ENCODE results near the gene PARP4.

The PARP4 gene

DNA sequence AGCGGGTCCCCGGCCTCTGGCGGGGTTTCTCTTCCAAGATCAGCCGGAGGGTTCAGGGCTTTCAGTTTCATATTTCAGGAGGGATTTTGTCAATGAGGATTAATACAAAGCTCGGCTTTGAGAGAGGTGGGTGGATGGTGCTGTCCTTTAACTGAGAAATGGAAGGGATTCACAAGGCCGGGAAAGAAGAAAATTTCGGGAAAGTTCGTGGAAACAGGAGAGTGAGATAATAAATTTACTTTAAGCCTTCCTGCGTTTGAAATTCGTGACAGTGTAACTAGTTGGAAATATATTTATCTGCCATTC is 283 bp upstream of the PARP4 start:
- Histone ChIP-seq H3K9ac (ENCODE audit: low read length) (peak overlapping the region; percentile 84), H3K4me3 (ENCODE audit: insufficient read depth, low read length, poor library complexity, severe bottlenecking) (peak overlapping the region; percentile 90), H3K27ac (ENCODE audit: low read depth, low read length) (no peak overlapping the region), H3K79me2 (ENCODE audit: insufficient read depth, low read length) (peaks cover 42% of the 10 kb centered on the region), H4K20me1 (ENCODE audit: low read depth, low read length) (no peaks in the 10 kb centered on the region; the same call in 1 of the 2 replicates), H2AFZ (ENCODE audit: low read depth, low read length, severe bottlenecking) (peak overlapping the region; percentile 98), H3K9me2 (replicated peaks; ENCODE audit: insufficient read depth, low read length) (no peaks in the 10 kb centered on the region), H3K4me2 (ENCODE audit: low read depth, low read length, poor library complexity, severe bottlenecking) (peak overlapping the region; percentile 84), H3K27me3 (ENCODE audit: low read length) (no peaks in the 10 kb centered on the region), H3K9me3 (ENCODE audit: insufficient read depth, low read length) (no peaks in the 10 kb centered on the region), H3K36me3 (ENCODE audit: low read length) (no peaks in the 10 kb centered on the region), H3F3A (ENCODE audit: insufficient read depth) (no peaks in the 10 kb centered on the region; the same call in 1 of the 2 replicates)
- TF ChIP-seq, protein P1, sequence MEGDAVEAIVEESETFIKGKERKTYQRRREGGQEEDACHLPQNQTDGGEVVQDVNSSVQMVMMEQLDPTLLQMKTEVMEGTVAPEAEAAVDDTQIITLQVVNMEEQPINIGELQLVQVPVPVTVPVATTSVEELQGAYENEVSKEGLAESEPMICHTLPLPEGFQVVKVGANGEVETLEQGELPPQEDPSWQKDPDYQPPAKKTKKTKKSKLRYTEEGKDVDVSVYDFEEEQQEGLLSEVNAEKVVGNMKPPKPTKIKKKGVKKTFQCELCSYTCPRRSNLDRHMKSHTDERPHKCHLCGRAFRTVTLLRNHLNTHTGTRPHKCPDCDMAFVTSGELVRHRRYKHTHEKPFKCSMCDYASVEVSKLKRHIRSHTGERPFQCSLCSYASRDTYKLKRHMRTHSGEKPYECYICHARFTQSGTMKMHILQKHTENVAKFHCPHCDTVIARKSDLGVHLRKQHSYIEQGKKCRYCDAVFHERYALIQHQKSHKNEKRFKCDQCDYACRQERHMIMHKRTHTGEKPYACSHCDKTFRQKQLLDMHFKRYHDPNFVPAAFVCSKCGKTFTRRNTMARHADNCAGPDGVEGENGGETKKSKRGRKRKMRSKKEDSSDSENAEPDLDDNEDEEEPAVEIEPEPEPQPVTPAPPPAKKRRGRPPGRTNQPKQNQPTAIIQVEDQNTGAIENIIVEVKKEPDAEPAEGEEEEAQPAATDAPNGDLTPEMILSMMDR (IDR thresholded peaks at IDR 0.05; ENCODE audit: insufficient read depth, low read length, poor library complexity, severe bottlenecking), result no peak
- TF ChIP-seq EZH2phosphoT487 (conservative IDR thresholded peaks at IDR 0.05; ENCODE audit: low read length), result no peak

DNA sequence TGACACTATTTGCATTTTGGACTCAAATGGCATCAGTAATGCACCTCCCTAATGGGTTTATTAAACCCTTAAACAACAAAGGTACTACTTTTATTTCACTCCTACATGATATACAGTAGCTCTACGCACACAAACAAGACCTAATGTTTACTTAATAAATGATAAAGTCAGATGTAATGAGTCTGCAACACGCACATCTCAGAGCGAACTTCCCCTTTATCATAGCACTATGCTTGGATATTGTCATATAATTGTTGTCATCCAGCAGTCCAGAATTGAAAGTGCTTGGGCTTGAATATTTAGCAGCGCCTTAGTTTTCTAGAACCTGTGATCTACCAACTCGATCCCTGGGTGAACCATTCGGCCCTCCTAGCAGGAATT is 772 bp downstream of the PARP4 start:
- no peaks in the 10 kb centered on the region for H3K36me3 ChIP-seq (ENCODE audit: low read length)

DNA sequence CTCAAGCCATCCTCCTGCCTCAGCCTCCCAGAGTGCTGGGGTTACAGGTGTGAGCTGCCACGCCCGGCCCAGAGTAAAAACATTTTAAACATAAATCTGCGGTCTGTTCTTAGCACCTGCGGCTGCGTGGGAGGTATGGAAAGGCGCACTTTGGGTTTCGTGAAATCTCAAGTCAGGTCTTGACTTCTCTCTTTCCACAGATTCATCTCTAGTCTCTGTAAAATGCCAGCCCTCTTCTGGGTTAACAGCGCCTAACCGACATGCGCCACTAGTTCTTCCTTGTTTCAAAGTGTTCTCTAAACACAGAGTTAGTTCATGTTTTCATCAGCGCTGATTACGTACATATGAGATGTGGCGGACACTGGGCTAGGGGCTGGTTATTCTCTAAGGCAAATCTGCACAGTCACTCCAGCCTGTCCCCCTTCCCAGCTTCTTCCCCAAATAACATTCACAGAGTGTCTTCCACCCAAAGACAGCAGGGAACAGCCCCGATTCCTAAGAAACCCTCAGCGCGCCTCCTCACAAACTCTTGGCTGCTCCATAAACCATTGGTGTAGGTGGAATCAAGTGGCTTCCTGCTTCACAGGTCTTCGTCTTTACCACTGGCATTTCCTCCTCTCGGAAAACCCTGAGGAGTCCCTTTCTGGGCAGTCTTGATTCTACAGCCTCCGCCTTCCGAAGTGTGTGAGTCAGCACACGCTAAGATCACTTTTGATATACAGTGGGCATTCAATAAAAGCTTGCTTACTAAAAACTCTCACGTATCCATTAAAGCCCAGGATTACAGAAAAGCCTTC is 1.4 kb downstream of the PARP4 start:
- Histone ChIP-seq H3K9me2 (replicated peaks; ENCODE audit: insufficient read depth, low read length) (no peaks in the 10 kb centered on the region), H3K4me2 (ENCODE audit: low read depth, low read length, poor library complexity, severe bottlenecking) (peak overlapping the region; percentile 84), H3K27me3 (ENCODE audit: low read length) (no peaks in the 10 kb centered on the region), H3K4me3 (ENCODE audit: insufficient read depth, low read length, poor library complexity, severe bottlenecking) (peak overlapping the region; percentile 90), H3K79me2 (ENCODE audit: insufficient read depth, low read length) (peaks cover 56% of the 10 kb centered on the region), H3F3A (ENCODE audit: insufficient read depth) (no peaks in the 10 kb centered on the region; the same call in 1 of the 2 replicates), H3K36me3 (ENCODE audit: low read length) (no peaks in the 10 kb centered on the region), H4K20me1 (ENCODE audit: low read depth, low read length) (no peaks in the 10 kb centered on the region; the same call in 1 of the 2 replicates), H3K27ac (ENCODE audit: low read depth, low read length) (peak overlapping the region; percentile 62), H3K9ac (ENCODE audit: low read length) (peak overlapping the region; percentile 84), H2AFZ (ENCODE audit: low read depth, low read length, severe bottlenecking) (peak overlapping the region; percentile 98), H3K9me3 (ENCODE audit: insufficient read depth, low read length) (no peaks in the 10 kb centered on the region)
- TF ChIP-seq, protein P1 (IDR thresholded peaks at IDR 0.05; ENCODE audit: insufficient read depth, low read length, poor library complexity, severe bottlenecking), result no peak
- no peak for TF ChIP-seq EZH2phosphoT487 (conservative IDR thresholded peaks at IDR 0.05; ENCODE audit: low read length)

More for the DNA sequence above, 772 bp downstream of the PARP4 start:
- no peaks in the 10 kb centered on the region for H3K9me2 ChIP-seq (replicated peaks; ENCODE audit: insufficient read depth, low read length)
- H3K27me3 ChIP-seq (ENCODE audit: low read length), result no peaks in the 10 kb centered on the region
- TF ChIP-seq, protein P1 (IDR thresholded peaks at IDR 0.05; ENCODE audit: insufficient read depth, low read length, poor library complexity, severe bottlenecking), result no peak
- TF ChIP-seq EZH2phosphoT487 (conservative IDR thresholded peaks at IDR 0.05; ENCODE audit: low read length), result no peak
- H4K20me1 ChIP-seq (ENCODE audit: low read depth, low read length), result no peaks in the 10 kb centered on the region; the same call in 1 of the 2 replicates
- peaks cover 50% of the 10 kb centered on the region for H3K79me2 ChIP-seq (ENCODE audit: insufficient read depth, low read length)
- H3K27ac ChIP-seq (ENCODE audit: low read depth, low read length), result peak overlapping the region; percentile 62
- peak overlapping the region; percentile 90 for H3K4me3 ChIP-seq (ENCODE audit: insufficient read depth, low read length, poor library complexity, severe bottlenecking)
- peak overlapping the region; percentile 84 for H3K4me2 ChIP-seq (ENCODE audit: low read depth, low read length, poor library complexity, severe bottlenecking)
- H2AFZ ChIP-seq (ENCODE audit: low read depth, low read length, severe bottlenecking), result peak overlapping the region; percentile 98
- H3K9me3 ChIP-seq (ENCODE audit: insufficient read depth, low read length), result no peaks in the 10 kb centered on the region
- H3F3A ChIP-seq (ENCODE audit: insufficient read depth), result no peaks in the 10 kb centered on the region; the same call in 1 of the 2 replicates
- peak overlapping the region; percentile 84 for H3K9ac ChIP-seq (ENCODE audit: low read length)
